SJCRH30 (cell line): Measurements from ENCODE around the gene RNF8. TPM values are rescaled to one million over a fixed set of nuclear protein-coding genes. Genes with fewer than 3 reads are reported as not detected.
"Not testable (repeated sequence)": the region's sequence is repeated elsewhere in the genome, so short reads cannot be mapped to it uniquely, and the experiment has no call there.

Experiments
- DNase-seq, 2 experiments: peaks; one replicate each; pipeline ENCODE4 v3.0.0-alpha.2; 2015 to 2020
- H3K27ac ChIP-seq: fragments of 250-450 bp; sonication (Bioruptor Pico); 2 replicates; pipeline ENCODE4 v1.5.1; 2020; ENCODE audit warnings: mild to moderate bottlenecking, moderate library complexity
- H3K27me3 ChIP-seq: fragments of 250-450 bp; sonication (Bioruptor Pico); 2 replicates; pipeline ENCODE4 v1.5.1; 2020; ENCODE audit warnings: mild to moderate bottlenecking, moderate library complexity
- H3K36me3 ChIP-seq: fragments of 250-450 bp; sonication (Bioruptor Pico); 2 replicates; pipeline ENCODE4 v1.5.1; 2020; ENCODE audit warnings: mild to moderate bottlenecking, moderate library complexity
- H3K4me1 ChIP-seq: fragments of 250-450 bp; sonication (Bioruptor Pico); 2 replicates; pipeline ENCODE4 v1.5.1; 2020; ENCODE audit warnings: mild to moderate bottlenecking, moderate library complexity
- H3K4me3 ChIP-seq: fragments of 250-450 bp; sonication (Bioruptor Pico); 2 replicates; pipeline ENCODE4 v1.5.1; 2020; ENCODE audit warnings: mild to moderate bottlenecking, moderate library complexity
- H3K9me3 ChIP-seq: fragments of 250-450 bp; sonication (Bioruptor Pico); replicated peaks from 2 replicates; pipeline ENCODE4 v1.5.1; 2020; ENCODE audit warnings: mild to moderate bottlenecking, moderate library complexity
- total RNA-seq: library from RNA; depleted of rRNA; stranded (reverse); fragments of >200 nt; shearing (Covaris generic); gene quantifications from 2 replicates; pipeline ENCODE4 v1.2.3, GENCODE V29; 2014

Gene RNF8
- total RNA-seq, 1 experiment from 2014 or later, result 36.1 TPM

DNA sequence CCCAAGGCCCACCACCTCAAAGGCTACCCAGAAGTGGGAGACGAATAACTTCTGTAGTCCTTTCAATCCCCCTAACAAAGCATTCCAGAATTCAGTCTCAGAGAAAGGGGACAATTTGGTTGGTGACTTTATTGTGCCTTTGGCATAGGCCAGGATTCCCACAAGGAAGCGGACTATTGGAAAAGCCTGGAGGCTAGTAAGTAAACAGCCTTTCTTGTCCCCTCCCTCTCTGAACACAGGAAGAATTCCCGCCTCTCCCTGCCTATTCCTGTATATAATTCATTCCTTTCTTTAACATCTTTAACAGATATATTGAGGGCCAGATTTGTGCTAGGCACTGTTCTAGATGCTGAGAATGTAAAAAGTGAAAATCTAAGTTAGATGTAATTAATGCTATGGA, 36.1 kb downstream of the RNF8 start:
- H3K36me3 ChIP-seq, result peaks cover 18% of the 10 kb centered on the region
- no peak overlapping the region for H3K27ac ChIP-seq
- DNase-seq, result no peak
- H3K27me3 ChIP-seq, result no peaks in the 10 kb centered on the region
- H3K4me1 ChIP-seq, result no peaks in the 10 kb centered on the region
- H3K9me3 ChIP-seq, result no peaks in the 10 kb centered on the region
- H3K4me3 ChIP-seq, result no peak overlapping the region

- Histone ChIP-seq H3K27ac (no peak overlapping the region), H3K9me3 (no peaks in the 10 kb centered on the region), H3K4me1 (no peaks in the 10 kb centered on the region), H3K36me3 (peaks cover 18% of the 10 kb centered on the region), H3K4me3 (no peak overlapping the region), H3K27me3 (no peaks in the 10 kb centered on the region)
- no peak for DNase-seq
Observed at GRCh38 chr6:37391120-37391519, 37.3 kb downstream of the RNF8 start.

- peaks cover 11% of the 10 kb centered on the region for H3K36me3 ChIP-seq
- H3K27ac ChIP-seq, result no peak overlapping the region
- DNase-seq, result no peak
- H3K4me1 ChIP-seq, result no peaks in the 10 kb centered on the region
- no peaks in the 10 kb centered on the region for H3K27me3 ChIP-seq
- no peaks in the 10 kb centered on the region for H3K9me3 ChIP-seq
- no peak overlapping the region for H3K4me3 ChIP-seq
Observed at GRCh38 chr6:37392821-37393220, 39.0 kb downstream of the RNF8 start.

- Histone ChIP-seq H3K4me3 (no peak overlapping the region), H3K27ac (no peak overlapping the region), H3K9me3 (no peaks in the 10 kb centered on the region), H3K36me3 (peaks cover 5% of the 10 kb centered on the region), H3K27me3 (no peaks in the 10 kb centered on the region), H3K4me1 (no peaks in the 10 kb centered on the region)
- no peak for DNase-seq
Observed at GRCh38 chr6:37393381-37393929, 39.7 kb downstream of the RNF8 start.

DNA sequence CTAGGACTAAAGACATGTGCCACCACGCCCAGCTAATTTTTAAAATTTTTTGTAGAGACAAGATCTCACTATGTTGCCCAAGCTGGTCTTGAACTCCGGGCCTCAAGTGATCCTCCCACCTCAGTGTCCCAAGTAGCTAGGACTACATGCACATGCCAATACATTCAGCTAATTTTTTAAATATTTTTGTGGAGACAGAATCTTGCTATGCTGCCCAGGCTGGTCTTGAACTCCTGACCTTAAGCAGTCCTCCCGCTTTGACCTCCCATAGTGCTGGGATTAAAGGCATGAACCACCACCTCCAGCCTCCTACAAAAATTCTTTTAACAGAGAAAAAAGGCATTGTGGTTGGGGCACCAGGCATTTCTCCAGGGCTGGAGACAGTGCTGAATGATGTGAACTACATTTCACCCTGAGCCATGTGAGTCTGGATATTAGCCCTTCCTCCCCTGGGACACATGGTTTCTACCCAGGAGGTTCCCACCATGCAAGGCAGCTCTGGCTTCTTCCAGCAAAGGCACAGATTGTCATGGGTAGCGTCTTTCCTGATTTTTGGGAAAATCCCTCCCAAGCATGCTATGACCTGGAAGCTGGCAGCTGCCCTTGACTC, 42.9 kb downstream of the RNF8 start:
- peak; percentile 49 to 52 for DNase-seq
- H3K27ac ChIP-seq, result no peak overlapping the region
- H3K36me3 ChIP-seq, result peaks cover 5% of the 10 kb centered on the region
- no peak overlapping the region for H3K4me3 ChIP-seq
- no peaks in the 10 kb centered on the region for H3K27me3 ChIP-seq
- no peaks in the 10 kb centered on the region for H3K9me3 ChIP-seq
- no peaks in the 10 kb centered on the region for H3K4me1 ChIP-seq

GRCh38 chr6:37399131-37399530, 45.3 kb downstream of the RNF8 start:
- H3K9me3 ChIP-seq, result no peaks in the 10 kb centered on the region
- H3K27ac ChIP-seq, result no peak overlapping the region
- H3K4me3 ChIP-seq, result no peak overlapping the region
- no peak for DNase-seq
- no peaks in the 10 kb centered on the region for H3K4me1 ChIP-seq
- no peaks in the 10 kb centered on the region for H3K36me3 ChIP-seq
- H3K27me3 ChIP-seq, result no peaks in the 10 kb centered on the region

- Histone ChIP-seq H3K9me3 (no peaks in the 10 kb centered on the region), H3K27ac (no peak overlapping the region), H3K4me1 (no peaks in the 10 kb centered on the region), H3K27me3 (no peaks in the 10 kb centered on the region), H3K4me3 (no peak overlapping the region), H3K36me3 (no peaks in the 10 kb centered on the region)
- no peak for DNase-seq
Observed at GRCh38 chr6:37399795-37400490, 46.2 kb downstream of the RNF8 start.

- not testable (repeated sequence) for DNase-seq, H3K4me3 ChIP-seq, H3K4me1 ChIP-seq, H3K27ac ChIP-seq, H3K9me3 ChIP-seq, H3K36me3 ChIP-seq, H3K27me3 ChIP-seq
Observed at GRCh38 chr6:37401658-37402057, 47.9 kb downstream of the RNF8 start.

- Histone ChIP-seq H3K27me3 (no peaks in the 10 kb centered on the region; the same call in 1 of the 2 replicates), H3K36me3 (no peaks in the 10 kb centered on the region), H3K4me1 (no peaks in the 10 kb centered on the region), H3K27ac (no peak overlapping the region), H3K4me3 (no peak overlapping the region), H3K9me3 (no peaks in the 10 kb centered on the region)
- DNase-seq, result no peak
Observed at GRCh38 chr6:37406726-37407341, 53.1 kb downstream of the RNF8 start.

DNA sequence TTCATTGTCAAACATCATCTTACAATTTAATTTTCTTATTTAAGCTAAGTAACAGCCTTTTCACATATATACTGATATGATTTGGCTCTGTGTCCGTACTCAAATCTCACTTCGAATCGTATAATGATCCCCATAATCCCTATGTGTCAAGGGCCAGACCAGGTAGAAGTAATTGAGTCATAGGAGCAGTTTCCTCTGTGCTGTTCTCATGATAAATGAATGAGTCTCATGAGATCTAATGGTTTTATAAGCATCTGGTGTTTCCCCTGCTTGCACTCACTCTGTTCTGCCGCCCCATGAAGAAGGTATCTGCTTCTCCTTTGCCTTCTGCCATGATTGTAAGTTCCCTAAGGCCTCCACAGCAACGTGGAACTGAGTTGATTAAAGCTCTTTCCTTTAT, 54.2 kb downstream of the RNF8 start:
- Histone ChIP-seq H3K36me3 (no peaks in the 10 kb centered on the region), H3K27me3 (no peaks in the 10 kb centered on the region; the same call in 1 of the 2 replicates), H3K9me3 (no peaks in the 10 kb centered on the region), H3K4me3 (no peak overlapping the region), H3K4me1 (no peaks in the 10 kb centered on the region), H3K27ac (no peak overlapping the region)
- no peak for DNase-seq

- Histone ChIP-seq H3K36me3 (no peaks in the 10 kb centered on the region), H3K4me1 (no peaks in the 10 kb centered on the region), H3K27me3 (no peaks in the 10 kb centered on the region; the same call in 1 of the 2 replicates), H3K9me3 (no peaks in the 10 kb centered on the region), H3K4me3 (no peak overlapping the region), H3K27ac (no peak overlapping the region)
- DNase-seq, result no peak
Observed at GRCh38 chr6:37409501-37409900, 55.7 kb downstream of the RNF8 start.

- Histone ChIP-seq H3K4me3 (no peak overlapping the region), H3K27me3 (no peaks in the 10 kb centered on the region), H3K36me3 (no peaks in the 10 kb centered on the region), H3K27ac (no peak overlapping the region), H3K9me3 (peaks cover 5% of the 10 kb centered on the region; the same call in 1 of the 2 replicates), H3K4me1 (no peaks in the 10 kb centered on the region)
- no peak for DNase-seq
Observed at GRCh38 chr6:37417393-37417792, 63.6 kb downstream of the RNF8 start.

DNA sequence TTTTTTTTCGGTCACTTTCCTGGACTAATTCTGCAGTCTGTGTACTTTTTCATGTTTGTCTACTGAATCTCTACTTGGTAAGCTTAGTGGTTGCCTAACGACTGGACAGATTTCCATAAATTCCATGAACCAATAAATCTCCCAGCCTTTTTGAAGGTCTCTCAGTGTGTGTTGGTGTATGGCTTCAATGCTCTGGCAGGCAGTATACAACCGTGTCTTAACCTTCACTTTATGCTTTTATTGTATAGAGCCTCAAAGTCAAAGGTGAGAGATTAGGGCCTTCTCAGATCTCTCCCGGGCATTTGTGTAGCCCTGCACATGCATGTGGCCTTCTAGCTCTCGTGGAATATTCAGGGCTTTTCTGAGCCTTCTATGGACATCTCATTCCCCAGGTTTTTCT, 64.9 kb downstream of the RNF8 start:
- no peak overlapping the region for H3K27ac ChIP-seq
- H3K27me3 ChIP-seq, result no peaks in the 10 kb centered on the region
- H3K4me1 ChIP-seq, result no peaks in the 10 kb centered on the region
- H3K9me3 ChIP-seq, result peaks cover 5% of the 10 kb centered on the region; the same call in 1 of the 2 replicates
- no peaks in the 10 kb centered on the region for H3K36me3 ChIP-seq
- DNase-seq, result no peak
- H3K4me3 ChIP-seq, result no peak overlapping the region

DNA sequence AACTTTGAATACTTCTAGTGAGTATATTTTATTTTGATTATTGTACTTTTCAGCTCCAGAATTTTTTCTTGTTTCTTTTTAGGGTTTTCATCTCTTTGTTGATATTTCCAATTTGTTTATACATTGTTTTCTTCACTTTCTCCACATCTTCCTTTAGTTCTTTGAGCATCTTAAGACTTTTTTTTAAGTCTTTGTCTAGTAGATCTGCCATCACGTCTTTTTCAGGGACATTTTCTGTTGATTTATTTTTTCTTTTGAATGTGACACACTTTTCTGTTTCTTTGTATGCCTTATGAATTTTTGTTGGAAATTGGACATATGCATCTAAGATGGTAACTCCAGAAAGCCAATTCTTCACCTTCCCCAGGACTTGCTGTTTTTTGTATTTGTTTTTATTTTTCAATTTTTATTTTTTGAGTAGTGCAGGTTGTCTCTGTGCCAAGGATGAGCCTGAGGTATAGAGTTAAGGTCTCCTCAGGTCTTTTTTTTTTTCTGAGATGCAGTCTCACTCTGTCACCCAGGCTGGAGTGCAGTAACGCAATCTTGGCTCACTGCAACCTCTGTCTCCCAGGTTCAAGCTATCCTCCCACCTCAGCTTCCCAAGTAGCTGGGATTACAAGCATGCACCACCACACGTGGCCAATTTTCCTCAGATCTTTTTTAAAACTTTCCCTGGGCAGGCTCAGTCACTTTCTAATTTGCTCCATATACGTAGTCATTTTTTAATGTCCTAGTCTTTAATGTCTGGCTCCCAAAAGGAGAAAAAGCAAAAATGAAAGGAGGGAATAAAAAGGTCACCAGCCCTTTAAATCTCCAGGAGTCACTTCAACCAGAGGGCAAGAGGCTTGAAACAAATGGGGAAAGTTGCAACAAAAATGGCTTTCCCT, 72.5 kb downstream of the RNF8 start:
- Histone ChIP-seq H3K4me3 (no peak overlapping the region), H3K36me3 (no peaks in the 10 kb centered on the region), H3K4me1 (no peaks in the 10 kb centered on the region), H3K9me3 (no peaks in the 10 kb centered on the region), H3K27me3 (0 out of 2 replicates have a peak, but pooled peaks cover 4% of the 10 kb centered on the region), H3K27ac (no peak overlapping the region)
- no peak for DNase-seq
